Activated CD8-positive, alpha-beta T cell treated with anti-CD3 and anti-CD28 coated beads, Interleukin-2, amount 10 ng/mL, durations not matched to agents 7 days and 5 days (primary cell): ENCODE measurements around the gene ATXN1. TPM values are rescaled to one million over a fixed set of nuclear protein-coding genes. Genes with fewer than 3 reads are reported as not detected.
"Not testable (repeated sequence)": the region's sequence is repeated elsewhere in the genome, so short reads cannot be mapped to it uniquely, and the experiment has no call there.

ENCODE experiments used
- ATAC-seq: fragments of 150-1000 bp; cut with Tn5 transposase; one replicate; pipeline ENCODE4 v1.10.0; 2021; ENCODE audit warnings: moderate library complexity
- CTCF ChIA-PET: fragments of 350-600 bp; sonication (Branson Sonifier 250); formaldehyde crosslinking; loops from one replicate; lab custom pipeline; 2021; ENCODE audit warnings: antibody characterized with exemption; lab: Charles Lee
- POLR2A ChIA-PET: fragments of 350-600 bp; sonication (Branson Sonifier 250); formaldehyde crosslinking; loops from one replicate; lab custom pipeline; 2021; ENCODE audit warnings: antibody characterized with exemption; lab: Charles Lee
- DNase-seq: peaks from one replicate; pipeline ENCODE4 v3.0.0-alpha.2; 2020
- H3K27ac Mint-ChIP-seq: one replicate; pipeline ENCODE4 v1.8.0; 2021; ENCODE audit warnings: mild to moderate bottlenecking, mixed read lengths
- H3K27me3 Mint-ChIP-seq: one replicate; pipeline ENCODE4 v1.8.0; 2021; ENCODE audit warnings: low read depth, mixed read lengths
- H3K36me3 Mint-ChIP-seq: one replicate; pipeline ENCODE4 v1.8.0; 2021; ENCODE audit warnings: low read depth, mixed read lengths
- H3K4me1 Mint-ChIP-seq: one replicate; pipeline ENCODE4 v1.8.0; 2021; ENCODE audit warnings: low read depth, mixed read lengths
- H3K4me3 Mint-ChIP-seq: one replicate; pipeline ENCODE4 v1.8.0; 2021; ENCODE audit warnings: mild to moderate bottlenecking, mixed read lengths
- H3K9me3 Mint-ChIP-seq: one replicate; pipeline ENCODE4 v1.8.0; 2022; ENCODE audit warnings: mixed read lengths; ENCODE audit not compliant: insufficient read depth
- total RNA-seq, 2 experiments: library from RNA; stranded (reverse); gene quantifications; one replicate each; pipeline ENCODE4 v1.2.3, GENCODE V29; 2021

The ATXN1 gene
- total RNA-seq, 2 experiments from 2014 or later, result 36.7 to 42.9 TPM

- Mint-ChIP-seq H3K36me3 (no peaks in the 10 kb centered on the region), H3K4me1 (peaks cover 12% of the 10 kb centered on the region), H3K4me3 (no peak overlapping the region), H3K27ac (no peak overlapping the region), H3K27me3 (no peaks in the 10 kb centered on the region), H3K9me3 (no peaks in the 10 kb centered on the region)
- ChIA-PET POLR2A (no interaction called here), CTCF (no interaction called here)
- ATAC-seq (no peak), DNase-seq (no peak)
Observed at GRCh38 chr6:16270178-16270794, 491.0 kb downstream of the ATXN1 start.

GRCh38 chr6:16269442-16270070 is 491.7 kb downstream of the ATXN1 start:
- H3K36me3 Mint-ChIP-seq, H3K4me3 Mint-ChIP-seq, ATAC-seq, H3K27ac Mint-ChIP-seq, H3K9me3 Mint-ChIP-seq, DNase-seq, POLR2A ChIA-PET, H3K27me3 Mint-ChIP-seq, CTCF ChIA-PET: not testable (repeated sequence)
- H3K4me1 Mint-ChIP-seq, result peaks cover 12% of the 10 kb centered on the region

GRCh38 chr6:16267428-16268263 is 493.6 kb downstream of the ATXN1 start:
- DNase-seq, result no peak
- Mint-ChIP-seq H3K27me3 (no peaks in the 10 kb centered on the region), H3K4me3 (no peak overlapping the region), H3K27ac (no peak overlapping the region), H3K9me3 (no peaks in the 10 kb centered on the region), H3K36me3 (no peaks in the 10 kb centered on the region), H3K4me1 (peaks cover 2% of the 10 kb centered on the region)
- CTCF ChIA-PET, result interaction anchor here (0.6 kb wide), 1 partner anchor 244 kb away, joined by 3 read pairs; no protein-coding TSS in a partner anchor
- POLR2A ChIA-PET, result no interaction called here
- no peak for ATAC-seq

GRCh38 chr6:16265351-16266341 is 495.6 kb downstream of the ATXN1 start:
- H3K27ac Mint-ChIP-seq, result no peak overlapping the region
- POLR2A ChIA-PET, result no interaction called here
- DNase-seq (no peak), ATAC-seq (no peak)
- H3K4me3 Mint-ChIP-seq, result no peak overlapping the region
- CTCF ChIA-PET, result interaction anchor here (1.2 kb wide), 1 partner anchor 66 kb away, joined by 3 read pairs; no protein-coding TSS in a partner anchor
- no peaks in the 10 kb centered on the region for H3K4me1 Mint-ChIP-seq
- no peaks in the 10 kb centered on the region for H3K27me3 Mint-ChIP-seq
- no peaks in the 10 kb centered on the region for H3K36me3 Mint-ChIP-seq
- H3K9me3 Mint-ChIP-seq, result no peaks in the 10 kb centered on the region

GRCh38 chr6:16264785-16265184 is 496.5 kb downstream of the ATXN1 start:
- no peaks in the 10 kb centered on the region for H3K9me3 Mint-ChIP-seq
- H3K27me3 Mint-ChIP-seq, result no peaks in the 10 kb centered on the region
- POLR2A ChIA-PET, result no interaction called here
- H3K4me3 Mint-ChIP-seq, result no peak overlapping the region
- DNase-seq, result no peak
- no peak for ATAC-seq
- H3K36me3 Mint-ChIP-seq, result no peaks in the 10 kb centered on the region
- no peaks in the 10 kb centered on the region for H3K4me1 Mint-ChIP-seq
- CTCF ChIA-PET, result no interaction called here
- H3K27ac Mint-ChIP-seq, result no peak overlapping the region

GRCh38 chr6:16263464-16264099 is 497.7 kb downstream of the ATXN1 start:
- DNase-seq, H3K4me3 Mint-ChIP-seq, CTCF ChIA-PET, ATAC-seq, H3K27ac Mint-ChIP-seq, H3K27me3 Mint-ChIP-seq, H3K36me3 Mint-ChIP-seq, H3K9me3 Mint-ChIP-seq, POLR2A ChIA-PET, H3K4me1 Mint-ChIP-seq: not testable (repeated sequence)

GRCh38 chr6:16262773-16263172 is 498.5 kb downstream of the ATXN1 start:
- POLR2A ChIA-PET, CTCF ChIA-PET, H3K9me3 Mint-ChIP-seq, H3K4me3 Mint-ChIP-seq, H3K27me3 Mint-ChIP-seq, ATAC-seq, DNase-seq, H3K4me1 Mint-ChIP-seq, H3K36me3 Mint-ChIP-seq, H3K27ac Mint-ChIP-seq: not testable (repeated sequence)

GRCh38 chr6:16260602-16261001 is 500.7 kb downstream of the ATXN1 start:
- POLR2A ChIA-PET, H3K27me3 Mint-ChIP-seq, H3K4me3 Mint-ChIP-seq, ATAC-seq, H3K4me1 Mint-ChIP-seq, H3K9me3 Mint-ChIP-seq, CTCF ChIA-PET, H3K27ac Mint-ChIP-seq, DNase-seq, H3K36me3 Mint-ChIP-seq: not testable (repeated sequence)

- H3K36me3 Mint-ChIP-seq, H3K4me3 Mint-ChIP-seq, H3K27ac Mint-ChIP-seq, H3K4me1 Mint-ChIP-seq, ATAC-seq, CTCF ChIA-PET, H3K9me3 Mint-ChIP-seq, DNase-seq, H3K27me3 Mint-ChIP-seq, POLR2A ChIA-PET: not testable (repeated sequence)
Observed at GRCh38 chr6:16259604-16260003, 501.7 kb downstream of the ATXN1 start.

- peaks cover 9% of the 10 kb centered on the region for H3K36me3 Mint-ChIP-seq
- DNase-seq, result no peak
- H3K4me3 Mint-ChIP-seq, result no peak overlapping the region
- ChIA-PET CTCF (no interaction called here), POLR2A (interaction anchor here (0.8 kb wide), 1 partner anchor 13 kb away, joined by 3 read pairs; no protein-coding TSS in a partner anchor)
- no peak for ATAC-seq
- H3K27me3 Mint-ChIP-seq, result no peaks in the 10 kb centered on the region
- no peaks in the 10 kb centered on the region for H3K9me3 Mint-ChIP-seq
- H3K27ac Mint-ChIP-seq, result no peak overlapping the region
- no peaks in the 10 kb centered on the region for H3K4me1 Mint-ChIP-seq
Observed at GRCh38 chr6:16258709-16259075, 502.6 kb downstream of the ATXN1 start.
